Measurements from ENCODE around the gene AMOTL2.

DNA sequence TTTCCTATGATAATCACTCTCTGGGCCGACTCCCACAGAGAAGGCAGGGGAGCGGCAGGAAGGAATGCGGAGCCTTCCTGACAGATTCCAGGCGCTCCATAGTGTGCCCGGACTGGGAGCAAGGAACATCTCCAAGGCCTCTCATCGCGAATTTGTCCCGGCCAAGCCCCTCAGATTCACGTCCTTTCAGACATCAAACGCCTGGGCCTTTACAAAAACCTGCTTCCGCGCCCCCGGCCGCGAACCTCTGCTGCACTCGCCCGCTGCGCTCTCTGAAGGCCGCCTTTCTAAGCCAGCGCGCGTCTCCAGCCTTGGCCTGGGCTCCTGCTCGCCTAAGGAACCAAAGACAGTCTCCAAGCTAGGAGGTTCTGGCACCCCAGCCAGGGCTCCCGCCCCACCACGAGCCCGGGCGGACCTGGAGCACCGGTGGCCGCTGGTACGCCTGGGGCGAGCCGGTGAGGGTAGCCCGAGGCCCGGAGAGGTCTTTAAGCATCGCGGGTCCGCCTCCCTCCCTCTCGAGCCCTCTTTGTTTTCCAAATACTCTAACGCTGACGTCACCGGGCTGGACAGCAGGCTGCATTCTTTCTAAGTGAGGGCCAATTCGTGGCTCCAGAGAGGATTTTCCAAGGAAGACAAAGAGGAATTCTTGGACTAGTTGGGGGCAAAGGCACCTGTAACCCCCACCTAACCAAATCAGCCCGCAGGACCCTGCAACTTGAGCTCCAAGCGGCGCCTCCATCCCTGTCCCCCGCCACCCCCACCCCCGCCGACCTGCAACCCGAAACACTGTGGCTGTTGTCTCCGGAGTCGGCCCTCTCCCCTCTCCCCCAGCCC is 759 bp downstream of the AMOTL2 start:
- TF ChIP-seq, protein P1, sequence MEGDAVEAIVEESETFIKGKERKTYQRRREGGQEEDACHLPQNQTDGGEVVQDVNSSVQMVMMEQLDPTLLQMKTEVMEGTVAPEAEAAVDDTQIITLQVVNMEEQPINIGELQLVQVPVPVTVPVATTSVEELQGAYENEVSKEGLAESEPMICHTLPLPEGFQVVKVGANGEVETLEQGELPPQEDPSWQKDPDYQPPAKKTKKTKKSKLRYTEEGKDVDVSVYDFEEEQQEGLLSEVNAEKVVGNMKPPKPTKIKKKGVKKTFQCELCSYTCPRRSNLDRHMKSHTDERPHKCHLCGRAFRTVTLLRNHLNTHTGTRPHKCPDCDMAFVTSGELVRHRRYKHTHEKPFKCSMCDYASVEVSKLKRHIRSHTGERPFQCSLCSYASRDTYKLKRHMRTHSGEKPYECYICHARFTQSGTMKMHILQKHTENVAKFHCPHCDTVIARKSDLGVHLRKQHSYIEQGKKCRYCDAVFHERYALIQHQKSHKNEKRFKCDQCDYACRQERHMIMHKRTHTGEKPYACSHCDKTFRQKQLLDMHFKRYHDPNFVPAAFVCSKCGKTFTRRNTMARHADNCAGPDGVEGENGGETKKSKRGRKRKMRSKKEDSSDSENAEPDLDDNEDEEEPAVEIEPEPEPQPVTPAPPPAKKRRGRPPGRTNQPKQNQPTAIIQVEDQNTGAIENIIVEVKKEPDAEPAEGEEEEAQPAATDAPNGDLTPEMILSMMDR (IDR thresholded peaks at IDR 0.05; ENCODE audit: insufficient read depth, low read length, poor library complexity, severe bottlenecking), result no peak
- TF ChIP-seq EZH2phosphoT487 (conservative IDR thresholded peaks at IDR 0.05; ENCODE audit: low read length), result no peak

Data from SU-DHL-6 (cell line).